Caki2 (cell line): ENCODE results near the gene ARHGEF17. TPM values are rescaled to one million over a fixed set of nuclear protein-coding genes. Genes with fewer than 3 reads are reported as not detected.
A peak's percentile ranks its signal among the peaks of the same experiment; 100 is the strongest.
"Not testable (repeated sequence)": the region's sequence is repeated elsewhere in the genome, so short reads cannot be mapped to it uniquely, and the experiment has no call there.

Experiments
- DNase-seq: peaks from one replicate; pipeline ENCODE4 v3.0.0-alpha.2; 2015; ENCODE audit warnings: low read depth
- in situ Hi-C: cut with HindIII; loops from 2 replicates; pipeline ENCODE4 v1.10.0; 2016; ENCODE audit warnings: low sequenced_read_pairs, low pct_unique_long_range_greater_than_20kb, mixed read lengths
- total RNA-seq: library from RNA; depleted of rRNA; stranded (reverse); fragments of >200 nt; shearing (Covaris generic); gene quantifications from 2 replicates; pipeline ENCODE4 v1.2.3, GENCODE V29; 2014; ENCODE audit warnings: low replicate concordance; rRNA removed

ARHGEF17 gene
- total RNA-seq = 3.9 and 6.0 TPM in 2 replicates

GRCh38 chr11:73308003-73308960, at the start of gene ARHGEF17:
ARHGEF17 (plus strand) TSS chr11:73308276; CDS start chr11:73308639, 363 bp downstream.
- in situ Hi-C loops = no loop called here
- DNase-seq = peak; percentile 34

GRCh38 chr11:73259406-73260126, 48.5 kb upstream of the ARHGEF17 start:
- DNase-seq = no peak
- in situ Hi-C loops = no loop called here

GRCh38 chr11:73260127-73260457, 48.0 kb upstream of the ARHGEF17 start:
- in situ Hi-C loops = no loop called here
- no peak for DNase-seq

- DNase-seq = no peak
Observed at GRCh38 chr11:73262851-73263495, 45.1 kb upstream of the ARHGEF17 start.

GRCh38 chr11:73263640-73264039, 44.4 kb upstream of the ARHGEF17 start:
- DNase-seq = no peak
- in situ Hi-C loops = no loop called here

More at GRCh38 chr11:73262851-73263495, 45.1 kb upstream of the ARHGEF17 start:
- in situ Hi-C loops = no loop called here

GRCh38 chr11:73265278-73265810, 42.7 kb upstream of the ARHGEF17 start:
- no peak for DNase-seq
- in situ Hi-C loops = no loop called here

GRCh38 chr11:73265853-73266645, 42.0 kb upstream of the ARHGEF17 start:
- in situ Hi-C loops = no loop called here
- no peak for DNase-seq

GRCh38 chr11:73266646-73267020, 41.4 kb upstream of the ARHGEF17 start:
- in situ Hi-C loops = no loop called here
- no peak for DNase-seq

DNA sequence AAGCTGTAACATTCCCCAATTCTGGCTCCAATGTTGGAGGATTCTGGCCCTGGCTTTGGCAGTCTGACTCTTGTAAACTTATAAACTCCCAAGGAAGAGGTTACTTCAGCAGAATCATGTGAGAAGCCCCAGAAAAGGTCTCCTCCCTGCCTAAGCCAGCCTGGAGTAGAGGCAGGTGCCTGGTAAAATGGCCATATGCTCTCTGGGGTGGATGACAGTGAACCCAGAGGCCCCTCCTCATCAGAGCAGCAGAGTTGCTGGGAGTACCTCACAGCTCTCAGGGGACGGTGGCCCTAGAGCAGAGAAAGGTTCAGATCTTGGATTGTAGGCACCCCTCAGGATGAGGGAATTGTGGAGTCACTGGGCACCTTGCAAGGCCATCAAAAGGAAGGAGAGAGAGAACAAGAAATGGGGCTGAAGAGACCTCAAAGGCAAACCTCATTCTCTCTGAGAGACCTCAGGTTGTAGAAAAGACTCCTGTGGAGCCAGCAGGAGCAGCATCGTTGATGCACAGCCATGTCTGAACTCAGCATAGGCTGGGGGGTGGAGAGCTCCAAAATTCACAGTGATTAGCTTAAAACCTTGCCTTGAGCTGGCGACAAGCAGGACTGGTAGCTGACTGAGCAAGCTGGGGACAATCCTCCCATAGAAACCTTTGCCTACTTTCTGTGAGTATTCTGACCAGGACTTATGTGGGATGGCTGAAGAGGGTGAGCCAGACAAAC, 40.8 kb upstream of the ARHGEF17 start:
- no peak for DNase-seq
- in situ Hi-C loops = no loop called here

- no peak for DNase-seq
- in situ Hi-C loops = no loop called here
Observed at GRCh38 chr11:73267906-73268540, 40.1 kb upstream of the ARHGEF17 start.

DNA sequence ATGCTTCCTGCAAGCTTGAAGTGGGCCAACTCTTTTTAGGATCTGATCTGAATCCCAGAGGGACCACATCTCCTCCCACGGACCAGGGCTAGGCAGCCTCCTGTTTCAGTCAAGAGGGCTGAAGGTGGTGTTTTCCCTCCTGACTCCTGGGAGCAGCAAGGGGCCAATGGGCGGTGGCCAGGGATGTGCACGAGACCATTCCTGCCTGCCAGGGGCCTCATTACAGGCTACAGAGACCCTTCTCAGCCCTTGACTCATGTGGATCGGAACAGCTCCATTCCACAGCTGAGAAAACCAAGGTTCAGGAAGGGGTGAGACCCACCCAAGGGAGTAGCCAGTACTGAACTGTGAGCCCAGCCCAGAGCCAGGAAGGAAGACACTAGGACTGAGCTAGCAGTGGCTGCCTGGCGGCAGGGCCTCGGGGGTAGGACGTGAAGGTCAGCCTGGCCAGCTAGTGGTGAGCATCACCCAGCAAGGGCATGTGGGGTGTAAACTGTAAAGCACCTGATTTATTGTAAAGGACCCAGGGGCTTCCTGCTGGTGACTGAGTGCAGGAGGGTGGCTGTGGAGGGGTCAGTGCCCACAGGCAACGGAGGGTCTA, 39.3 kb upstream of the ARHGEF17 start:
- in situ Hi-C loops = no loop called here
- DNase-seq = no peak

DNA sequence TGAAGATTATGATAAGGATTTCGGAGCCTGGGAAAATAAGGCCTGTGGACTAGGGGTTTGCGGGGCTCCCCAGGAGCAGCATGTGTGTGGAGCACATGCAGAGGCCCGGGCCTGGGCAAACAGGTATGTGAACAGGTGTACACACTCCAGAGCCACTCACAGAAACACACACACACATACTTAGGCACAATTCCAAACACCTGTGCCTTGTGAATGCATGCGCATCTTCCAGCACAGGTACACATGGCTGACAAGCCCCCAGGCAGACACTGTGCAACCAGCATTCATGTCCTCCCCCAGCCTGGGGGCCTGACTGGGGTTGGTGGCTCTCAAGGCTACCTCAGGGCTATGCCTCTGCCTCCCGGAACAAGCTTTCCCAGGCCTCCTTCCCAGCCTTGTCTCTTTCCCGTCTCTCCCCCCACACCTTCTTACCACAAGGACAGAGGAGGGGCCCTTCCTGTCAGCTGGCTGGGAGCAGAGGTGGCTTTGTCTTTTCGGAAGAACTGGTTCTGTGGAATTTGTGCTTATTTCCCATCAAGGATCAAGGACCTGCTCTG, 38.5 kb upstream of the ARHGEF17 start:
- DNase-seq = no peak
- in situ Hi-C loops = no loop called here

DNA sequence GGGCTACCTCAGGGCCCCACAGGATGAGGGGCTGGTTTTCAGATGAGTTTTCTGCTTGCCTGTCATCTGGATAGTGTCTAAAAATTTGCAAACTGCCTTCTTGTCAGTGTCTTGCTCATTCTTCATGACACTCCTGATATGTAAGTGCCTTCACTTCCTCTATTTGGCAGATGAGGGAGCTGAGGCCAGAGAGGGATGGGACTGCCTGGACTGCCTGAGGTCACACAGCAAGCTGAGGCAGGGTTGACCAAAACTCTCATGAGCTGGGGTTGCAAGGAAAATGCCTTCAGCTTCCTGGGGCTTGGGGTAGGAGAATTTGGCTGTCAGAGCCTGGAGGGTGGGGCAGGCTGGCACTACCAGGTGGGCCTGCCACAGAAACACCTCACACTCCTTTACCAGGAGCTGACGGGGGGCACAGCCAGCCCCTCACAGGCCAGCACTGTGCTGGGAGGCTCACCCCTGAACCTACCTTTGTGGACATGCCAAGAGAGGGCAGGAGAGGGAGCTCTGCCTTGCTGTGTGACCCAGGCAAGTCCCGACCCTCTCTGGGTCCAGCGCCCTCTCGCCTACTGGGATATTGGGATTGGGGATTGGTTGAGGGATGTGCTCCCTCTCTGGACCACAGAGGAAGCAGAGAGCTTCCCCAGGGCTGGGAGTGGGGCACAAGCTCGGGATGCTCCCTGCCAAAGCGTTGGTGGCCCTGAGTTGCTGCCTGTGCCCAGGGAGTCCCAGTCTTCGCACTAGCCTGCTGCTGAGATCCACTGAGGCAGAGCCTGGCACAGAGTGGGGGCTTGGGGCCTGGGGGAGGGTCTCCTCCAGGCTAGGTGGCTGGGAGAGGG, 37.8 kb upstream of the ARHGEF17 start:
- in situ Hi-C loops = no loop called here
- no peak for DNase-seq

GRCh38 chr11:73270855-73271477, 37.1 kb upstream of the ARHGEF17 start:
- in situ Hi-C loops = no loop called here
- no peak for DNase-seq

GRCh38 chr11:73271478-73271865, 36.6 kb upstream of the ARHGEF17 start:
- DNase-seq, in situ Hi-C loops: not testable (repeated sequence)
